Upper lobe of left lung (tissue), 6 donors: ENCODE results near the gene APOL6. TPM values are rescaled to one million over a fixed set of nuclear protein-coding genes. Genes with fewer than 3 reads are reported as not detected.

ENCODE experiments used
- ATAC-seq, 2 donors: fragments of 200-7000 bp; cut with Tn5 transposase; one replicate each; pipeline ENCODE4 v1.9.1; 2022; ENCODE audit warnings: mild to moderate bottlenecking in 2 of 2, moderate library complexity in 2 of 2; ENCODE audit not compliant: low FRiP score in 2 of 2
- DNase-seq, 2 donors: peaks; one replicate each; pipeline ENCODE4 v3.0.0-alpha.2; 2019 to 2020
- H3K27ac ChIP-seq, 4 donors: fragments of 200-600 bp; sonication (generic); one replicate each; pipeline ENCODE4 v1.5.1; 2016 to 2019
- H3K27me3 ChIP-seq, 4 donors: fragments of 200-600 bp; sonication (generic); one replicate each; pipeline ENCODE4 v1.5.1; 2017 to 2019
- H3K36me3 ChIP-seq, 4 donors: fragments of 200-600 bp; sonication (generic); one replicate each; pipeline ENCODE4 v1.5.1; 2016 to 2019
- H3K4me1 ChIP-seq, 4 donors: fragments of 200-600 bp; sonication (generic); one replicate each; pipeline ENCODE4 v1.5.1; 2018 to 2019
- H3K4me3 ChIP-seq, 4 donors: fragments of 200-600 bp; sonication (generic); one replicate each; pipeline ENCODE4 v1.5.1; 2017 to 2019; ENCODE audit warnings: mild to moderate bottlenecking in 2 of 4, moderate library complexity in 1 of 4
- H3K9me3 ChIP-seq, 4 donors: fragments of 200-600 bp; sonication (generic); one replicate each; pipeline ENCODE4 v1.5.1; 2018 to 2019
- EP300 ChIP-seq, 4 donors: sonication (generic); formaldehyde crosslinking; IDR thresholded peaks; one replicate each; pipeline ENCODE4 v1.5.1; 2017; ENCODE audit warnings: antibody characterized with exemption in 4 of 4, control low read depth in 2 of 4
- POLR2A ChIP-seq, 4 donors: fragments of 450-650 bp; IDR thresholded peaks; one replicate each; pipeline ENCODE4 v1.5.1; 2016 to 2017; ENCODE audit warnings: antibody characterized with exemption in 4 of 4, mild to moderate bottlenecking in 2 of 4
- POLR2AphosphoS5 ChIP-seq, 2 donors: sonication (generic); formaldehyde crosslinking; IDR thresholded peaks; one replicate each; pipeline ENCODE4 v1.5.1; 2017; ENCODE audit warnings: antibody characterized with exemption in 2 of 2
- WGBS, 2 donors: methylation state at CpG; one replicate each; pipeline ENCODE4 v1.1.5; 2017 to 2018; 5-methylcytosine and 5-hydroxymethylcytosine counted together
- total RNA-seq, 6 donors: library from RNA; depleted of rRNA in 4 of 6; stranded (reverse); fragments of >200 nt in 4 of 6; gene quantifications; one replicate each; pipeline versions ENCODE4 v1.1.0 to v1.2.1, GENCODE V29; 2016 to 2021
- TF ChIP-seq, protein P1 (sequence below), 6 experiments: fragments of 450-650 bp in 4 of 6; fragments of 200-600 bp in 2 of 6; sonication (generic) in 2 of 6; IDR thresholded peaks; one replicate each; pipeline ENCODE4 v1.5.1; 2016 to 2019; ENCODE audit warnings: antibody characterized with exemption in 6 of 6
- donor health status: DM: no; HTN: no; CAD: no; lungs with moderate emphysema.
- donor health status: DM: no; HTN: yes; CAD: no; lungs with severe emphysema.

Gene APOL6
- total RNA-seq, 6 donors from 2014 or later = 27.6 to 54.4 (median 30.8) TPM

- 85 to 90% methylated on average over 7 of the region's 7 CpGs for WGBS, 2 donors
- no peaks in the 10 kb centered on the region for H3K27me3 ChIP-seq
- ATAC-seq (no peak), DNase-seq (no peak)
- H3K9me3 ChIP-seq = no peaks in the 10 kb centered on the region
- TF ChIP-seq, protein P1, sequence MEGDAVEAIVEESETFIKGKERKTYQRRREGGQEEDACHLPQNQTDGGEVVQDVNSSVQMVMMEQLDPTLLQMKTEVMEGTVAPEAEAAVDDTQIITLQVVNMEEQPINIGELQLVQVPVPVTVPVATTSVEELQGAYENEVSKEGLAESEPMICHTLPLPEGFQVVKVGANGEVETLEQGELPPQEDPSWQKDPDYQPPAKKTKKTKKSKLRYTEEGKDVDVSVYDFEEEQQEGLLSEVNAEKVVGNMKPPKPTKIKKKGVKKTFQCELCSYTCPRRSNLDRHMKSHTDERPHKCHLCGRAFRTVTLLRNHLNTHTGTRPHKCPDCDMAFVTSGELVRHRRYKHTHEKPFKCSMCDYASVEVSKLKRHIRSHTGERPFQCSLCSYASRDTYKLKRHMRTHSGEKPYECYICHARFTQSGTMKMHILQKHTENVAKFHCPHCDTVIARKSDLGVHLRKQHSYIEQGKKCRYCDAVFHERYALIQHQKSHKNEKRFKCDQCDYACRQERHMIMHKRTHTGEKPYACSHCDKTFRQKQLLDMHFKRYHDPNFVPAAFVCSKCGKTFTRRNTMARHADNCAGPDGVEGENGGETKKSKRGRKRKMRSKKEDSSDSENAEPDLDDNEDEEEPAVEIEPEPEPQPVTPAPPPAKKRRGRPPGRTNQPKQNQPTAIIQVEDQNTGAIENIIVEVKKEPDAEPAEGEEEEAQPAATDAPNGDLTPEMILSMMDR (IDR thresholded peaks at IDR 0.05) = no peak
- no peak for TF ChIP-seq POLR2A (IDR thresholded peaks at IDR 0.05)
- no peak for TF ChIP-seq POLR2AphosphoS5 (IDR thresholded peaks at IDR 0.05)
- TF ChIP-seq EP300 (IDR thresholded peaks at IDR 0.05) = no peak
- no peak overlapping the region for H3K4me3 ChIP-seq
- H3K36me3 ChIP-seq = no peaks in the 10 kb centered on the region
- H3K4me1 ChIP-seq = peaks cover 6 to 29% (median 17%) of the 10 kb centered on the region in 4 donors
- no peak overlapping the region for H3K27ac ChIP-seq
Observed at GRCh38 chr22:35641494-35642120, 6.6 kb upstream of the APOL6 start.

DNA sequence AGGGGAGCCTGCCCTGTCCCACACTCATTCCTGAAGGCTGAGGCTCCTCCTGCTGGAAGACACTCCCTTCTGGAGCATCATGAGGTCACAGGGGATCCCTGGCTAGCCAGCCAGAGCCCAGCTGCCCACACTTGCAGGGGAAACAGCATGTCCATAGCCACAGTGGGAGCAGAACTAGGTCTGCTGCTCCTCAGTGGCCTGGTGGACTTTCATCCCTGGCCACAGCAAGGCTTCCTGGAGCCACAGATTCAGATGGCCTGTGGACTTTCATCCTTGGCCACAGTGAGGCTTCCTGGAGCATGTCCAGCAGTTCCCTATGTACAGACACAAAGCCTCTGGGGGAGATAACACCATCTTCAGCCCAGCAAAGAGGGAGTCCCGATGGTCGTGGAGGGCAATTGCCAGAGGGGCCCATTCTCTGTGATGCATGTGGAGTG, 5.9 kb upstream of the APOL6 start:
- TF ChIP-seq POLR2A (IDR thresholded peaks at IDR 0.05) = no peak
- TF ChIP-seq, protein P1 (IDR thresholded peaks at IDR 0.05) = no peak
- no peak for TF ChIP-seq EP300 (IDR thresholded peaks at IDR 0.05)
- TF ChIP-seq POLR2AphosphoS5 (IDR thresholded peaks at IDR 0.05) = no peak
- H3K27me3 ChIP-seq = no peaks in the 10 kb centered on the region
- no peaks in the 10 kb centered on the region for H3K36me3 ChIP-seq
- ATAC-seq = peak in 1 of 2 donors; percentile 42
- no peaks in the 10 kb centered on the region for H3K9me3 ChIP-seq
- no peak overlapping the region for H3K4me3 ChIP-seq
- H3K4me1 ChIP-seq = peaks cover 12 to 32% (median 22%) of the 10 kb centered on the region in 4 donors
- WGBS, 2 donors = 64 to 90% methylated on average over 2 of the region's 2 CpGs
- H3K27ac ChIP-seq = no peak overlapping the region
- no peak for DNase-seq

DNA sequence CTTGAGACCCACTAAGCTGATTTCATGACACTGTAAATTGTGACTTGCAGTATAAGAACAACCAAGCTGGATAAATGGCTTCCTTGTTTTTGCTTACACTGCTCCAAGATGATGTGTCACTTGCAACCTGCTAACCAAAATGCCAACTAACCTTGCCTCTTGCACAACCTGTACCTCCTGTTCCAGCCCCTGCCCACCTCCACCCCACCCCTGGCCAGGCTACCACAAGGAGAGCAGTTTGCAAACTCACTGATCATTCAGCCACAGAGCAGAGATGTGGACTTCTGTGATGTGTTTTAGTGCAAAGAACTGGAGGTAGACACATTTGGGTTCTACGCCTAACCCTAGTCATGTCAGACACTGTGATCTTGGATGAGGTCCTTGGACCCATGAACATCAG, 4.3 kb upstream of the APOL6 start:
- no peaks in the 10 kb centered on the region for H3K9me3 ChIP-seq
- no peaks in the 10 kb centered on the region for H3K36me3 ChIP-seq
- no peak overlapping the region for H3K27ac ChIP-seq
- no peak for ATAC-seq
- DNase-seq = no peak
- H3K4me3 ChIP-seq = no peak overlapping the region
- H3K27me3 ChIP-seq = no peaks in the 10 kb centered on the region
- 93 to 100% methylated on average over 1 of the region's 1 CpG for WGBS, 2 donors
- H3K4me1 ChIP-seq = peaks cover 14 to 22% (median 16%) of the 10 kb centered on the region in 4 donors
- TF ChIP-seq EP300 (IDR thresholded peaks at IDR 0.05) (no peak), POLR2A (IDR thresholded peaks at IDR 0.05) (no peak), POLR2AphosphoS5 (IDR thresholded peaks at IDR 0.05) (no peak)
- TF ChIP-seq, protein P1 (IDR thresholded peaks at IDR 0.05) = no peak

- Histone ChIP-seq H3K36me3 (no peaks in the 10 kb centered on the region), H3K9me3 (no peaks in the 10 kb centered on the region), H3K4me1 (peaks cover 27 to 30% (median 29%) of the 10 kb centered on the region in 4 donors), H3K4me3 (no peak overlapping the region), H3K27ac (peak overlapping the region in 1 of 4 donors; percentile 98), H3K27me3 (no peaks in the 10 kb centered on the region)
- WGBS, 2 donors = 94 to 97% methylated on average over 4 of the region's 4 CpGs
- TF ChIP-seq, protein P1 (IDR thresholded peaks at IDR 0.05) = no peak
- no peak for TF ChIP-seq POLR2AphosphoS5 (IDR thresholded peaks at IDR 0.05)
- TF ChIP-seq EP300 (IDR thresholded peaks at IDR 0.05) = no peak
- no peak for TF ChIP-seq POLR2A (IDR thresholded peaks at IDR 0.05)
- DNase-seq = no peak
- no peak for ATAC-seq
Observed at GRCh38 chr22:35645646-35646045, 2.6 kb upstream of the APOL6 start.
